ENCODE data around the gene SC5D. TPM values are rescaled to one million over a fixed set of nuclear protein-coding genes. Genes with fewer than 3 reads are reported as not detected.

SC5D gene
- polyA plus RNA-seq, 4 donors: 17.8 to 54.1 (median 26.3) TPM

DNA sequence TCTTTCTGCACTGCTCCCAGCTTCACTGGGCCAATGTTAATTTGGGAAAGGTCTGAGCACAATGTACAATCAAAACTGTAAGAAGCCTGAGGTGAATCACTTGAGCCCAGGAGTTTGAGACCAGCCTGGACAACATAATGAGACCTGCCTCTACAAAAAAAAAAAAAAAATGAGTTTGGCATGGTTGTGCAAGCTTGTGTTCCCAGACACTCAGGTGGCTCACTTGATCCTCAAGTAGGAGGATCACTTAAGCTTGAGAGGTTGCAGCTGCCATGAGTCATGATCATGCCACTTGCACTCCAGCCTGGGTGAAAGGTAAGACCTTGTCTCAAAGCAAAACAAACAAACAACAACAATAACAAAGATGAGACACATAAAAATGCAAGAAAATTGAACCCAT, 38.6 kb upstream of the SC5D start:
- Histone ChIP-seq H3K27me3 (ENCODE audit: control insufficient read depth in 3 of 3, insufficient read depth in 3 of 3, low read length in 3 of 3) (peaks cover 0 to 3% (median 0%) of the 10 kb centered on the region in 3 donors), H3K9me3 (ENCODE audit: control insufficient read depth in 2 of 2, insufficient read depth in 1 of 2, low read depth in 1 of 2, low read length in 1 of 2) (no peaks in the 10 kb centered on the region), H3K4me3 (ENCODE audit: low read depth in 1 of 3, low read length in 3 of 3) (no peak overlapping the region), H3K27ac (ENCODE audit: low read depth in 1 of 3, low read length in 2 of 3) (no peak overlapping the region), H3K4me1 (ENCODE audit: control insufficient read depth in 3 of 3, insufficient read depth in 2 of 3, low read depth in 1 of 3, low read length in 2 of 3) (no peaks in the 10 kb centered on the region), H3K36me3 (ENCODE audit: control insufficient read depth in 3 of 3, insufficient read depth in 2 of 3, low read depth in 1 of 3, low read length in 3 of 3) (no peaks in the 10 kb centered on the region)
- DNase-seq (no peak), FAIRE-seq (no peak)

DNA sequence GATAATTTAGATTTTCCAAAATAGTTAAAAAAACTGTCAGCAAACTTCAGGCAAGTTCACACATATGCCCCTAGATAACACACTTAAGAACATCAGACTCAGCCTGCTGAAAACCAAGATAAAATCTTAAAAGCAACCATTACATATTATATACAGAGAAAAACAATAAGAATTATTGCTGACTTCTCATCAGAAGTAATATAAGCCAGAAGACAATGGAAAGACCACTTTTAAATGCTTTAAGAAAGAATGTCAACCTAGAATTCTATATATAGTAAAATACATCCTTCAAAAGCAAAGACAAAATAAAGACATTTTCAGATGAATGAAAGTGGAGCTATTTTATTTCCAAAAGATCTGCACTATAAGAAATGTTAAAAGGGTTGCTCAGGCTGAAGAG, 37.8 kb upstream of the SC5D start:
- FAIRE-seq: no peak

DNA sequence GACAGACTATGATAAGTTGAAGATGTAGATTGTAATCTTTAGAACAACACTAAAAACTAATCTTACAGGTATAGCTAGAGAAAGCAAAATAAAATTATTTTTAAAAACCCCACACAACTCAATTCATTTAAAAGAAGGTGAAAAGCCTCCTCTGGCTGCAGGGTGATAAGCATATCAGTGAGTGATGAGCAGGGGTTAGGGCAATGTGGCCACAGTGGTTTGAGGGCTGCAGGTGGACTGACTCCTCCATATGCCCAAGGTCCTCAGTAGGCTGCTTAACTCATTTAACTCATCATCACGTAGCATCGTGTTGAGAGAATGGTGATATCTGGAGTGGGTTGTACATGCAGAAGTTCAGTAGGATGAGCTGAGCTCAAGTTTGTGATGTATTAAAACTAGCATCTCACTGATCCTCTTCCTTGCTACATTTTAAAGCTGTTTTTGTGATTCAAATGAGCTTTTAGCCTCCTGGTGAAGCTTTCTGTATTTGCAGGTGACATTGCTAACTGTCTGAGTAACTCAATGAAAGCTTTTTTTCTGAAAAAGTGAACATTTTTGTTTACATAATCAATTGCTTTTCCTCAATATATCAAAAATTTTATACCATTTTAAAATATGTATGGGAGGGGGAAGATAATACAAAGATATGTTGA, 37.0 kb upstream of the SC5D start:
- Histone ChIP-seq H3K4me1 (ENCODE audit: control insufficient read depth in 3 of 3, insufficient read depth in 2 of 3, low read depth in 1 of 3, low read length in 2 of 3) (no peaks in the 10 kb centered on the region), H3K9me3 (ENCODE audit: control insufficient read depth in 2 of 2, insufficient read depth in 1 of 2, low read depth in 1 of 2, low read length in 1 of 2) (no peaks in the 10 kb centered on the region), H3K27ac (ENCODE audit: low read depth in 1 of 3, low read length in 2 of 3) (no peak overlapping the region), H3K27me3 (ENCODE audit: control insufficient read depth in 3 of 3, insufficient read depth in 3 of 3, low read length in 3 of 3) (peaks cover 0 to 3% (median 0%) of the 10 kb centered on the region in 3 donors), H3K4me3 (ENCODE audit: low read depth in 1 of 3, low read length in 3 of 3) (no peak overlapping the region), H3K36me3 (ENCODE audit: control insufficient read depth in 3 of 3, insufficient read depth in 2 of 3, low read depth in 1 of 3, low read length in 3 of 3) (no peaks in the 10 kb centered on the region)
- DNase-seq (no peak), FAIRE-seq (no peak)
- 86 to 91% (median 90%) methylated on average over 2 of the region's 2 CpGs for WGBS, 3 donors

More for the DNA sequence above, 37.8 kb upstream of the SC5D start:
- no peak for DNase-seq
- no peak overlapping the region for H3K27ac ChIP-seq (ENCODE audit: low read depth in 1 of 3, low read length in 2 of 3)
- H3K4me1 ChIP-seq (ENCODE audit: control insufficient read depth in 3 of 3, insufficient read depth in 2 of 3, low read depth in 1 of 3, low read length in 2 of 3): no peaks in the 10 kb centered on the region
- no peaks in the 10 kb centered on the region for H3K9me3 ChIP-seq (ENCODE audit: control insufficient read depth in 2 of 2, insufficient read depth in 1 of 2, low read depth in 1 of 2, low read length in 1 of 2)
- no peaks in the 10 kb centered on the region for H3K36me3 ChIP-seq (ENCODE audit: control insufficient read depth in 3 of 3, insufficient read depth in 2 of 3, low read depth in 1 of 3, low read length in 3 of 3)
- no peak overlapping the region for H3K4me3 ChIP-seq (ENCODE audit: low read depth in 1 of 3, low read length in 3 of 3)
- H3K27me3 ChIP-seq (ENCODE audit: control insufficient read depth in 3 of 3, insufficient read depth in 3 of 3, low read length in 3 of 3): peaks cover 0 to 3% (median 0%) of the 10 kb centered on the region in 3 donors

DNA sequence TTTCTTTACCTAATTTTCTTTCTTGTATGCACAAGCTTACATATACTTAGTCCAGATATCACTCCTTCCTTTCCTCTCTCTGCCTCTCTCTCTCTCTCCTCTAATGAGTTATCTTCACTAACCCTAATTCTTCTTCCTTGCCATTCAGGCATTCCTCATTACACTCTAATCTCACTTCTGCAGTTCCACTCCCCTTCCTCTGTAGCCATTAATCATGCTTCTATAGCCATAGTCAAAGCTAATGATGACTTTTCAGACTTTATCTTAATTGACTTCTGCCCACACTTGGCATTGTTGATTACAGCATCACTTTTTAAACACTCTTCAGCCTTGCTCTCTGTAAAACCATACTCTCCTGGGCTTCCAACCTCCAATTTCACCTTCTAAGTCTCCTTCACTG, 35.3 kb upstream of the SC5D start:
- H3K36me3 ChIP-seq (ENCODE audit: control insufficient read depth in 3 of 3, insufficient read depth in 2 of 3, low read depth in 1 of 3, low read length in 3 of 3): no peaks in the 10 kb centered on the region
- H3K4me1 ChIP-seq (ENCODE audit: control insufficient read depth in 3 of 3, insufficient read depth in 2 of 3, low read depth in 1 of 3, low read length in 2 of 3): no peaks in the 10 kb centered on the region
- no peak overlapping the region for H3K4me3 ChIP-seq (ENCODE audit: low read depth in 1 of 3, low read length in 3 of 3)
- no peak for FAIRE-seq
- H3K27me3 ChIP-seq (ENCODE audit: control insufficient read depth in 3 of 3, insufficient read depth in 3 of 3, low read length in 3 of 3): peaks cover 0 to 3% (median 0%) of the 10 kb centered on the region in 3 donors
- no peak overlapping the region for H3K27ac ChIP-seq (ENCODE audit: low read depth in 1 of 3, low read length in 2 of 3)
- DNase-seq: no peak
- no peaks in the 10 kb centered on the region for H3K9me3 ChIP-seq (ENCODE audit: control insufficient read depth in 2 of 2, insufficient read depth in 1 of 2, low read depth in 1 of 2, low read length in 1 of 2)

DNA sequence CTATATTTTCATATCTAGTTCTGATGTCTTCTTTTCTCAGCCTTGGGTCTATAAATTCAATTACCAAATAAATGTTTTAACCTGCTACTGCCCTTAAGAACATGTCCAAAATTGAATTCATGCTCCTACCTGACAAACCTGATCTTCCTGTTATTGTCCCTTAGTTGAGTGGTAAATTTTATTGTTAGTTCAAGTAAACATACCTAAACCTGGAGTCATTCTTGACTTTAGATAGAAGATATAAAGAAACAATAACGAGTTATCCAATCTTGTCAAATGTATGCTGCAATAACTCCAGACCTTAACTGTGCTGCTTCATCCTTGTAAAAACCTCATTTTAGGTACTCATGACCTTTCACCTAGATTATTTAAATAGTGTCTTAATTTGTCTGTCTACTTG, 34.6 kb upstream of the SC5D start:
- no peak for DNase-seq
- H3K4me3 ChIP-seq (ENCODE audit: low read depth in 1 of 3, low read length in 3 of 3): no peak overlapping the region
- 19 to 63% (median 31%) methylated on average over 1 of the region's 1 CpG for WGBS, 3 donors
- no peak overlapping the region for H3K27ac ChIP-seq (ENCODE audit: low read depth in 1 of 3, low read length in 2 of 3)
- no peaks in the 10 kb centered on the region for H3K36me3 ChIP-seq (ENCODE audit: control insufficient read depth in 3 of 3, insufficient read depth in 2 of 3, low read depth in 1 of 3, low read length in 3 of 3)
- no peaks in the 10 kb centered on the region for H3K4me1 ChIP-seq (ENCODE audit: control insufficient read depth in 3 of 3, insufficient read depth in 2 of 3, low read depth in 1 of 3, low read length in 2 of 3)
- peaks cover 0 to 3% (median 0%) of the 10 kb centered on the region in 3 donors for H3K27me3 ChIP-seq (ENCODE audit: control insufficient read depth in 3 of 3, insufficient read depth in 3 of 3, low read length in 3 of 3)
- no peaks in the 10 kb centered on the region for H3K9me3 ChIP-seq (ENCODE audit: control insufficient read depth in 2 of 2, insufficient read depth in 1 of 2, low read depth in 1 of 2, low read length in 1 of 2)
- FAIRE-seq: no peak

DNA sequence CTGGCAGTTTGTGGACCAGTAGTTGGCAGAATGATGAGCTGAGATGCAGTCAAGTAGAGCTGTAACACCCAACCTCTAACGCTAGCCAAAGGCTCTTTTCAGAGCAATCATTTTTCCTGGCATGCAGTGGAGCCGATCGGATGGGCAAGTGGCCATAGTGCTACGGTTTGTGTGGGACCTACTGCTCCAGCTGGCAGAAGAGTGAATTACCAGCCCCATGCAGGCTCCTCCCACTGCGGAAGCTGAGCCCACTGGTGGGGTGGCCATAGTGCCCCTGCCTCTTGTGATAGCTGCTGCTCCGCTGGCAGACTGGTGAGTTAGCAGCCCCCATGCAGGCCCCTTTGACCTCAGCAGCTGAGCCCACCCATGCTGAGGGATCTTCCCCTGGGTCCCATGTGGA, 27.0 kb upstream of the SC5D start:
- 66 to 91% (median 72%) methylated on average over 6 of the region's 6 CpGs for WGBS, 3 donors
- H3K4me1 ChIP-seq (ENCODE audit: control insufficient read depth in 3 of 3, insufficient read depth in 2 of 3, low read depth in 1 of 3, low read length in 2 of 3): no peaks in the 10 kb centered on the region
- no peak for FAIRE-seq
- H3K27ac ChIP-seq (ENCODE audit: low read depth in 1 of 3, low read length in 2 of 3): no peak overlapping the region
- peaks cover 0 to 7% (median 6%) of the 10 kb centered on the region in 3 donors for H3K27me3 ChIP-seq (ENCODE audit: control insufficient read depth in 3 of 3, insufficient read depth in 3 of 3, low read length in 3 of 3)
- DNase-seq: no peak
- no peaks in the 10 kb centered on the region for H3K36me3 ChIP-seq (ENCODE audit: control insufficient read depth in 3 of 3, insufficient read depth in 2 of 3, low read depth in 1 of 3, low read length in 3 of 3)
- peaks cover 0 to 7% of the 10 kb centered on the region in 2 donors for H3K9me3 ChIP-seq (ENCODE audit: control insufficient read depth in 2 of 2, insufficient read depth in 1 of 2, low read depth in 1 of 2, low read length in 1 of 2)
- H3K4me3 ChIP-seq (ENCODE audit: low read depth in 1 of 3, low read length in 3 of 3): no peak overlapping the region

DNA sequence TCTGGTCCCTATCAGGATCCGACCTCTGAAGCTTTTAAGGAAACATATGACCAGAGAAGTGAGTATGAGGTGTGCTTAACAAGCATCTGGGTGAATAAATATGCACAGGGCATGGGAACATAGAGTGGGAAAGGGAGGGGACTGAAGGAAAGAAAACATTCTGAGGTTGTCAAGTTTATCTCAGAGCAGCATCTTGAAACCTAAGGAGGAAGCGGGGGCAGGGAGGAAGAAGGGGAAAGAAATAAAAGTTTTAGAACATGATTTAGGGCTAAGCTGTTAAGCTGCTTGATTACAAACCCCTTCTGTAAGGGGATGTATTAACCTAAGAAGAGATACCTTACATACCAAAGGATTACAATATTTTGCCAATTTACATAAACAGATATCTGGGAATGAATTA, 24.0 kb upstream of the SC5D start:
- Histone ChIP-seq H3K4me1 (ENCODE audit: control insufficient read depth in 3 of 3, insufficient read depth in 2 of 3, low read depth in 1 of 3, low read length in 2 of 3) (no peaks in the 10 kb centered on the region), H3K9me3 (ENCODE audit: control insufficient read depth in 2 of 2, insufficient read depth in 1 of 2, low read depth in 1 of 2, low read length in 1 of 2) (peaks cover 0 to 7% of the 10 kb centered on the region in 2 donors), H3K36me3 (ENCODE audit: control insufficient read depth in 3 of 3, insufficient read depth in 2 of 3, low read depth in 1 of 3, low read length in 3 of 3) (no peaks in the 10 kb centered on the region), H3K27ac (ENCODE audit: low read depth in 1 of 3, low read length in 2 of 3) (no peak overlapping the region), H3K27me3 (ENCODE audit: control insufficient read depth in 3 of 3, insufficient read depth in 3 of 3, low read length in 3 of 3) (peaks cover 0 to 8% (median 7%) of the 10 kb centered on the region in 3 donors), H3K4me3 (ENCODE audit: low read depth in 1 of 3, low read length in 3 of 3) (no peak overlapping the region)
- 11 to 37% (median 27%) methylated on average over 2 of the region's 2 CpGs for WGBS, 3 donors
- no peak for FAIRE-seq
- no peak for DNase-seq

DNA sequence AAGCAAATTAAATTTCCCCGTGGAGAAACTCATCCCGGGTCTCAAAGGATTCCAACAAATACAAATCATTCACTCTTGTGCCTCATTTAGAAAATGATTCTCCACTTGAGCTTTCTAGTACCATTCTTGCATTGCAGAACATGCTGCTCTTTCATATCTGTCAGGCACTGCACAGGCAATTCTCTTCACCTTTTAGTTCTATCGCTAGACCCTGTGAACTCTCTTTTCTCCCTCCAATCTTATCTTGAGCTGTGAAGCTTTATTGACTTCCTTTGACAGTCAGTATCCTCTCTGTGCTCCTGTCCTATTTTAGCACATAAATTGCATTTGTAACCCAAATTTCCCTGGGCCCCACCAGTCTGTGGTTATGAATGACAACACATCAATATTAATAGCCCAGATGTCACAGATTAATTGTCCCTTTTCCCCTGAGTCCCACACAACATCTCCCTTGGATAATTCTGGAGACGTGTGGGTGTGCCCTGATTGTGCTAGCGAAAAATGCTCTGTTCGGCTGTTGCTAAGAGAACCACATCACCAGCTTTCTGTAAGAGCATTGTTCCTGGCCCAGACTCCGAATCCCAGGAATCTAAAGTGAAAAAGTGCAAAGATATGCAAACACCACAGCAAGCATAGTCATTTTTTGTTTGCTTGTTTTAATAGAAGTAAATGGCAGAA, 22.4 kb upstream of the SC5D start:
- 49 to 73% (median 63%) methylated on average over 7 of the region's 7 CpGs for WGBS, 3 donors
- no peak for DNase-seq
- H3K4me1 ChIP-seq (ENCODE audit: control insufficient read depth in 3 of 3, insufficient read depth in 2 of 3, low read depth in 1 of 3, low read length in 2 of 3): no peaks in the 10 kb centered on the region
- H3K27ac ChIP-seq (ENCODE audit: low read depth in 1 of 3, low read length in 2 of 3): no peak overlapping the region
- peaks cover 0 to 8% (median 0%) of the 10 kb centered on the region in 3 donors for H3K27me3 ChIP-seq (ENCODE audit: control insufficient read depth in 3 of 3, insufficient read depth in 3 of 3, low read length in 3 of 3)
- no peak overlapping the region for H3K4me3 ChIP-seq (ENCODE audit: low read depth in 1 of 3, low read length in 3 of 3)
- H3K9me3 ChIP-seq (ENCODE audit: control insufficient read depth in 2 of 2, insufficient read depth in 1 of 2, low read depth in 1 of 2, low read length in 1 of 2): peaks cover 0 to 3% of the 10 kb centered on the region in 2 donors
- no peak for FAIRE-seq
- H3K36me3 ChIP-seq (ENCODE audit: control insufficient read depth in 3 of 3, insufficient read depth in 2 of 3, low read depth in 1 of 3, low read length in 3 of 3): no peaks in the 10 kb centered on the region
